ENCODE results near the gene RNU6-9.
"Not testable (repeated sequence)": the region's sequence is repeated elsewhere in the genome, so short reads cannot be mapped to it uniquely, and the experiment has no call there.

Gene RNU6-9

DNA sequence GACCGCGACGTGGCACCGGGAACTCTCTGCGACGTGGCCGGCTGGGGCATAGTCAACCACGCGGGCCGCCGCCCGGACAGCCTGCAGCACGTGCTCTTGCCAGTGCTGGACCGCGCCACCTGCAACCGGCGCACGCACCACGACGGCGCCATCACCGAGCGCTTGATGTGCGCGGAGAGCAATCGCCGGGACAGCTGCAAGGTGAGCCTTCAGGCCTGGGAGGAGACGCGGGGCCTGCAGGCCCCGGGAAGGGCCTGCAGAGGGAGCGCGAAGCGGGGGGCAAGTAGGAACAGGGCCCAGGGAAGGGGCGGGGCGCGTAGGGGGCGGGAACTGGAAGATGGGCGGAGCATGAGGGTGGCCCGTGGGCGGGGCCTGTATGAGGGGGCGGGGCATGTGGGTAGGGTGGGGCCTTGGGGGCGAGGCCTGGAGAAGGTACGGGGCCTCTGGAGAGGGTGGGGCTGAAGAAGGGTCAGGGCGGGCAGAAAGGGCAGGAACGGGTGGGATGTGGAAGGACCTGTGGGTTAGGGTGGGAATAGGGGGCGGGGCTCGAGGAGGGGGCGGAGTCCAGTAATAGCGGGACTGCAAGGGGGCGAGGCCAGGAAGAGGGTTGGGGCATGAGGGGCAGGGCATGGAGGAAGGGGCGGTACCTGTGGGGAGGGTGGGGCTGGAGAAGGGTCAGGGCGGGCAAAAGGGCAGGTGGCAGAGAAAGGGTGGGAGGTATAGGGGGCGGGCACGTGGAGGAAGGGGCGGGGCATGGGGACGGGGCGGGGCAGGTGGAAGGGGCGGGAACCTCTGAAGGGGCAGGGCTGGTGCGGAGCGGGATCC is 31.3 kb upstream of the RNU6-9 start:
- DNase-seq = peak; percentile 60 to 63

- DNase-seq = peak; percentile 72 to 74
Measured at GRCh38 chr19:862581-863314, 30.5 kb upstream of the RNU6-9 start.

GRCh38 chr19:863315-863620 is 30.0 kb upstream of the RNU6-9 start:
- DNase-seq = no peak

- DNase-seq = no peak
Measured at GRCh38 chr19:866769-867300, 26.4 kb upstream of the RNU6-9 start.

DNA sequence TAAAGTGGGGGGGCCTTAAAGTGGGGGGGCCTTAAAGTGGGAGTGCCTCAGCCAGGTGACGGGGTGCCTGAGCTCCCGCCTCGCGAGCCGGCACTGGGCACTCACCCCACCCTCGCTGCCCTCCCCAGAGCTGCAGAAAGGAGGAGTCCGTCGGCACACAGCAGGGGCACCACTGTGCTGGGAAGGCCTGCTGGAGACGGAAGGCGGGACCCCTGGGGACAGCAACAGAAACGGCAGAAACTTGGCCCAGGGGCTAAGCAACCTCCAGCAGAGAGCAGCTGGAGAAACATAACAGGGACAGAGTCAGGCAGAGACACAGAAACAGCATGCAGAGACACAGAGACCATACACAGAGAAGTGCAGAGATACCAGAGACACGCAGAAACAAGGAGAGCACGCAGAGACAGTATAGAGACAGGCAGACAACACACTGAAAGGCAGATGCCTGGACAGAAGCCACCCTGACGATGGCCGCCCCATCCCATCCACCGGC is 25.9 kb upstream of the RNU6-9 start:
- DNase-seq = no peak

GRCh38 chr19:867855-868457 is 25.3 kb upstream of the RNU6-9 start:
- DNase-seq = no peak

- DNase-seq = no peak
Measured at GRCh38 chr19:868458-869244, 24.6 kb upstream of the RNU6-9 start.

DNA sequence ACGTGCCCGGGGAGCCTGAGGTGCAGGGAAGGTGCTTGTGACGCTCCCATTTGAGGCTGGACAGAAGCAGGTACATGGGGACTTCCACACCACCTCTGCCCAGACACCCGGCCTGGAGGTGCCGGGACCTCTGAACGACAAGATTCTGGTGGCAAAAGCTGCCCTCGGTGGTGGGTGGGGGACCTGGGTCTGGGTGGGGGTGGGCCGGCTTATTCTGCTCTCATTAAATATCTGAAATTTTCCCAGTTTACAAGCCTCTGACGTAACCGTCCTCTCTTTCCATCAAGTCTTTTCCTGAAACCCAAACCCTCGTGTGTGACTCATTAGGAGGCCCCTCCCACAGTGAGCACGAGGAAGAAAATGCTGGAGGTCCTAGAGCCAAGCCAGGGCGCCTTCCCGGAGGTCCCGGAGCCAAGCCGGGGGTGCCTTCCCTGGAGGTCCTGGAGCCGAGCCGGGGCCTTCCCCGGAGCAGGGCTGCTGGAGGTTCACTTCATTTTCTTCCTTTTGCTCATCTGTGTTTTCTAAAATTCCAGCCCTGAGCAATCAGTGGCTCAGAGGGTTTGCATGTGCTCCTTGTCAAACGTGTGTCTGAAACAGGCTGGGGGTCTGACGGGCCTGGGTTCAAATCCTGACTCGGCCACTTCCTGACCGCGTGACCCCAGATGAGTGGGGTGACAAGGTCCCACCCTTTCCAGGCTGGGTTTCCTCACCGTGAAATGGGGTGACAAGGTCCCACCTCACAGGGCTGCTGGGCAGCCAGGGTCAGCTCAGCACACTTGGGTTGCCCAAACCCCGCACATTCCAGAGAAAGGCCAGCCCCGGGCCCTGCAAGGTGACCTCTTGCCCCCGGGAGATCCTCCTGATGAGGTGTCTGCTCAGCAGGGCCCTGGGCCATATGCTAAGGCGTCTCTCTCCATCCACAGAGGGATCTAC is 23.8 kb upstream of the RNU6-9 start:
- no peak for DNase-seq

DNA sequence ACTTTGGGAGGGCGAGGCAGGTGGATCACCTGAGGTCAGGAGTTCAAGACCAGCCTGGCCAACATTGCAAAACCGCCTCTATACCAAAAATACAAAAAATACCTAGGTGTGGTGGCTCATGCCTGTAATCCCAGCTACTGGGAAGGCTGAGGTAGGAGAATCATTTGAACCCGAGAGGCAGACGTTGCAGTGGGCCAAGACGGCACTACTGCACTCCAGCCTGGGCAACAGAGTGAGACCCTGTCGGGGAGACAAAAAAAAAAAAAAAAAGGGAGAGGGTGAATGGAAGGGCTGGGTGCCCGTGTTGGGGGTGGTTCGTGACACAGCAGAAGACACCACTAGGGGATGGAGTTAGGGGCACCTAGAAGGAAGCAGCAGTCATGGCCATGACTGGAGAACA is 23.0 kb upstream of the RNU6-9 start:
- no peak for DNase-seq

GRCh38 chr19:870963-871401 is 22.3 kb upstream of the RNU6-9 start:
- DNase-seq = no peak

DNA sequence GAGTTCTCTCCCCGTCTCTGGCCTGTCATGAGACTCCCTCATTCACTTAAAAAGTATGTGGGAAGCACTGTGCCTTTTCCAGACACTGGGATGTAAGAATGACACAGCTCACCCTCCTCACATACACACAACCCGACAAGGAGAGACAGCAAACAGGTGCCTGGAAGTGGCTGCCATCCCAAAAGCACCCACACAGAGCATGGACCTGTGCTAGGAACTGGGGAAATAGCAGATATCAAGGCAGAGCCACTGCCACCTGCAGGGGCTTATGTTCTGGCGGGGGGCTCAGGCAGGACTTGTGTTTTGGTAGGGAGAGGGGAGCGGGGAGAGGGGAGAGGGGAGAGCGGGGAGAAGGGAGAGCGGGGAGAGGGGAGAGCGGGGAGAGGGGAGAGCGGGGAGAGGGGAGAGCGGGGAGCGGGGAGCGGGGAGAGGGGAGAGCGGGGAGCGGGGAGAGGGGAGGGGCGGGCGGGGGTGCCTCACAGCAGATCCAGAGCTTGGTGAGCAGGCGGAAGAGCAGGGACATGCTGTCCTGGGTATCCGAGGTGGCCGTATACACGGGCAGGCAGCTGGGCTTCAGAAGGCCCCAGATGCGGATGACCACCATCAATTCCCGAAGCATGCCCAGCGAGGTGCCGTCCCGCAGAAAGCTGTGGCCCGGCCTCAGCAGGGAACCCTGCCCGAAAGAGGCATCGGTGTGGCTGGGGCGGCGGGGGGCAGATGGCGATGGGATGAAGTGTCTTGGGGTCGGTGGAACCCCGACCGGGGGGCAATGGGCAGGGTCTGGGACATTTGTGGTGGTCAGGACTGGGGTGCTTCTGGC is 21.6 kb upstream of the RNU6-9 start:
- DNase-seq = no peak

- peak; percentile 69 to 77 for DNase-seq
Measured at GRCh38 chr19:872266-872951, 20.9 kb upstream of the RNU6-9 start.

DNA sequence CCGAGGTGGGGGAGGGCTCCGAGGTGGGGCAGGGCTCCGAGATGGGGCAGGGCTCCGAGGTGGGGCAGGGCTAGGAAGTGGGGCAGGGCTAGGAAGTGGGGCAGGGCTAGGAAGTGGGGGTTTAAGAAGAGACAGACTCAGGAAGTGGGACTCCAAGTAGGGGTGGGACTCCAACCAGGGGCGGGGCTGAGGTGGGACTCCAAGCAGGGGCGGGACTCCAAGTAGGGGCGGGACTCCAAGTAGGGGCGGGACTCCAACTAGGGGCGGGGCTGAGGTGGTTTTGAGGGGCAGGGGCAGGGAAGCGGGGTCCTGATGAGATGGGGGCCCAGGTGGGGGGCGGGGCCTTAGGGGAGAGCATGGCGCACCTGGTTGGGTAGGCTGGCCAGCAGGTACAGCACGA is 20.2 kb upstream of the RNU6-9 start:
- peak; percentile 54 to 68 for DNase-seq

GRCh38 chr19:873561-874041 is 19.7 kb upstream of the RNU6-9 start:
- DNase-seq = no peak

- DNase-seq = no peak
Measured at GRCh38 chr19:875265-875879, 17.9 kb upstream of the RNU6-9 start.

- DNase-seq = no peak
Measured at GRCh38 chr19:876089-876488, 17.2 kb upstream of the RNU6-9 start.

DNA sequence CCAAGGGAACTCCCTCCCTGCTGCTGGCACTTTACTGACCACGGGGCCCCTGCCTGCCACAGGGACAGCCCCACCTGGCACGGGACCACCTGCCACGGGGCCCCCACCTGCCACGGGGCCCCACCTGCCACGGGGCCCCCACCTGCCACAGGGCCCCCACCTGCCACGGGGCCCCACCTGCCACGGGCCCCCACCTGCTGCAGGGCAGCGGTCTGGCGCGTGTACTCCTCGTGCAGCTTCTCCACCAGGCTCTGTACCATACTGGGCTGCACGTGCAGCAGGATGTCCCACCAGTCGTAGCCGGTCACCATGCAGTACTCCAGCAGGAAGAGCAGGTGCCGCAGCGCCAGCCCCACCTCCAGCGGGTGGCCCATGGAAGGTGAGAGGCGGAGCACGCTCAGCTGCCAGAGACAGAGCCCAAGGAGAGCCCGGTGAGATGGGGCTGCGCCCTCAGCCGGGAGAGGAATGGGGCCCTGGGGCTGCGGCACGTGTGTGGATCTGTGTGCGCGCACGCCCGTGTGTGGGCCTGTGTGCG is 16.4 kb upstream of the RNU6-9 start:
- no peak for DNase-seq

- not testable (repeated sequence) for DNase-seq
Measured at GRCh38 chr19:877992-878660, 15.2 kb upstream of the RNU6-9 start.

All from activated CD4-positive, alpha-beta T cell treated with anti-CD3 and anti-CD28 coated beads for 4 hours (primary cell).